Nephron (organoid): ENCODE results near the gene WASL.
A peak's percentile ranks its signal among the peaks of the same experiment; 100 is the strongest.
"Not testable (repeated sequence)": the region's sequence is repeated elsewhere in the genome, so short reads cannot be mapped to it uniquely, and the experiment has no call there.

ENCODE experiments used
- H3K27ac Mint-ChIP-seq, 3 experiments: 2 replicates each; pipeline ENCODE4 v1.8.0; 2020; ENCODE audit warnings: mixed read lengths in 3 of 3, mild to moderate bottlenecking in 2 of 3, moderate library complexity in 1 of 3
- H3K27me3 Mint-ChIP-seq: 2 replicates; pipeline ENCODE4 v1.8.0; 2021; ENCODE audit warnings: low read depth, mild to moderate bottlenecking, moderate library complexity, mixed read lengths
- H3K36me3 Mint-ChIP-seq: 2 replicates; pipeline ENCODE4 v1.8.0; 2020; ENCODE audit warnings: low read depth, mixed read lengths
- H3K4me1 Mint-ChIP-seq: 2 replicates; pipeline ENCODE4 v1.8.0; 2020; ENCODE audit warnings: mixed read lengths
- H3K4me3 Mint-ChIP-seq, 3 experiments: 2 replicates each; pipeline ENCODE4 v1.8.0; 2020; ENCODE audit warnings: mild to moderate bottlenecking in 3 of 3, mixed read lengths in 3 of 3, moderate library complexity in 2 of 3
- H3K9me3 Mint-ChIP-seq: 2 replicates; pipeline ENCODE4 v1.8.0; 2020; ENCODE audit warnings: mixed read lengths
- TF ChIP-seq, protein P1 (sequence below), 3 experiments: fragments of 200-600 bp; sonication (generic); IDR thresholded peaks; one replicate each; pipeline ENCODE4 v1.5.0; 2021; ENCODE audit warnings: antibody characterized with exemption in 3 of 3; ENCODE audit not compliant: unreplicated experiment in 3 of 3

WASL gene

DNA sequence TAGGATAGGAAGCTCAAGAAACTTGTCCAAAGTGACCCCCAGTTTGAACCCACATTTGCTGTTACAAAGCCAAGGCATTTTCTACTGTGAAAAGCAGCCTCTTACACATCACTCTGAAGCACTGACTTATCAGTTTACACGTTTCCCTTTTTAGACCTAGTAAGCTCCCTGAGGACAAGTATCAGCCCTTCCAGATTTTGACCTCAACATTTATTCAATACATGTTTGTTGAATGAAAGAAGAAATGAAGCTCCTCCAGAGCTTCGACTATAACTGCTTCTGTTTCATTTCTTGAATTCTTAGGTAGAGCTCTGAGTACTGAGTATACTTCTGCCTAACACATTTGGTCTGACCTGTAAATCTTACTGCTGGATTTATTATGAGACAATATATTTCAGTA lies 2.7 kb downstream of the WASL start:
- H3K9me3 Mint-ChIP-seq: no peaks in the 10 kb centered on the region
- H3K4me3 Mint-ChIP-seq: peak overlapping the region; percentile 97 to 99 (median 97)
- H3K4me1 Mint-ChIP-seq: peaks cover 45% of the 10 kb centered on the region
- no peaks in the 10 kb centered on the region for H3K27me3 Mint-ChIP-seq
- TF ChIP-seq, protein P1, sequence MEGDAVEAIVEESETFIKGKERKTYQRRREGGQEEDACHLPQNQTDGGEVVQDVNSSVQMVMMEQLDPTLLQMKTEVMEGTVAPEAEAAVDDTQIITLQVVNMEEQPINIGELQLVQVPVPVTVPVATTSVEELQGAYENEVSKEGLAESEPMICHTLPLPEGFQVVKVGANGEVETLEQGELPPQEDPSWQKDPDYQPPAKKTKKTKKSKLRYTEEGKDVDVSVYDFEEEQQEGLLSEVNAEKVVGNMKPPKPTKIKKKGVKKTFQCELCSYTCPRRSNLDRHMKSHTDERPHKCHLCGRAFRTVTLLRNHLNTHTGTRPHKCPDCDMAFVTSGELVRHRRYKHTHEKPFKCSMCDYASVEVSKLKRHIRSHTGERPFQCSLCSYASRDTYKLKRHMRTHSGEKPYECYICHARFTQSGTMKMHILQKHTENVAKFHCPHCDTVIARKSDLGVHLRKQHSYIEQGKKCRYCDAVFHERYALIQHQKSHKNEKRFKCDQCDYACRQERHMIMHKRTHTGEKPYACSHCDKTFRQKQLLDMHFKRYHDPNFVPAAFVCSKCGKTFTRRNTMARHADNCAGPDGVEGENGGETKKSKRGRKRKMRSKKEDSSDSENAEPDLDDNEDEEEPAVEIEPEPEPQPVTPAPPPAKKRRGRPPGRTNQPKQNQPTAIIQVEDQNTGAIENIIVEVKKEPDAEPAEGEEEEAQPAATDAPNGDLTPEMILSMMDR (IDR thresholded peaks at IDR 0.05; ENCODE audit: unreplicated experiment in 3 of 3): no peak
- no peaks in the 10 kb centered on the region for H3K36me3 Mint-ChIP-seq
- peak overlapping the region; percentile 99 to 100 (median 99) for H3K27ac Mint-ChIP-seq

DNA sequence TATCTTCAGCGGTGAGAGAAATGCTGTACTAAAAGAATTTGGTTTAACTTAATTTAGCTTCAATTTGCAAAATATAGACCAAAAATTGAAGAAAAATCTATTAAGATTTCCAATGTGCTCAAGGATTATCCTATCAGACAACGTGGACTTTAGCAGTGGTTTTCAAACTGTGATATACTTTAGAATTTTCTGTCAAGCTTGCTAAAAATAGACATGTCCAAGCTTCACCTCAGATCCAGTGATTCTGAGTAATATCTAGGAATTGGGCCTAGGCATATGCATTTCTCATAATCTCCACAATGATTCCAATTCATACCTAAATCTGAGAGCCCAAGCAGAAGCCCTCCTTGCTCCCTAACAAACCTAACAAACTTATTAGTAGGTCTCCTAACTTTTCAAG lies 3.4 kb downstream of the WASL start:
- Mint-ChIP-seq H3K27me3 (no peaks in the 10 kb centered on the region), H3K9me3 (no peaks in the 10 kb centered on the region), H3K4me1 (peaks cover 43% of the 10 kb centered on the region), H3K27ac (peak overlapping the region; percentile 99 to 100 (median 99)), H3K36me3 (no peaks in the 10 kb centered on the region), H3K4me3 (peak overlapping the region; percentile 97 to 99 (median 97))
- TF ChIP-seq, protein P1 (IDR thresholded peaks at IDR 0.05; ENCODE audit: unreplicated experiment in 3 of 3): no peak

DNA sequence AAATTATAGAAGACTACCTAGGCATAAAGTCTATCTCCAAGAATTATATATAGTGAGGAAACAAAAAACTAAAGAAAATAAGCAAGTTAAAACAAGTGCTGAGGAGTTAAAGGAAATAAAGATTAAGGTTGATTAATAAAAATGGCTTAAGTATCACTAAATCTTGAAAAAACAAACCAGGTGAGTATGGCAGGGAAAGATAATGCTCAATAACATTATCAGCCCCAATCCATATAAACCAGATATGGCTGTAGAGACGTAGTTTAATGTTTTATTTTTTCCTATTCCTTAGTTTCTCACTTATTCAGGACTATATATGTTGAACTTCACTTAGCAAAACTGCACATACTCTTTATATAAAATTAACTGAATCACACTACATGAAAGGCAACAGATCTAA lies 4.4 kb downstream of the WASL start:
- Mint-ChIP-seq H3K36me3 (peaks cover 1% of the 10 kb centered on the region), H3K4me1 (peaks cover 41% of the 10 kb centered on the region), H3K27me3 (no peaks in the 10 kb centered on the region), H3K4me3 (peak overlapping the region in 1 of 3 experiments; percentile 27), H3K27ac (peak overlapping the region in 2 of 3 experiments; percentile 5 to 26), H3K9me3 (no peaks in the 10 kb centered on the region)
- TF ChIP-seq, protein P1 (IDR thresholded peaks at IDR 0.05; ENCODE audit: unreplicated experiment in 3 of 3): no peak

DNA sequence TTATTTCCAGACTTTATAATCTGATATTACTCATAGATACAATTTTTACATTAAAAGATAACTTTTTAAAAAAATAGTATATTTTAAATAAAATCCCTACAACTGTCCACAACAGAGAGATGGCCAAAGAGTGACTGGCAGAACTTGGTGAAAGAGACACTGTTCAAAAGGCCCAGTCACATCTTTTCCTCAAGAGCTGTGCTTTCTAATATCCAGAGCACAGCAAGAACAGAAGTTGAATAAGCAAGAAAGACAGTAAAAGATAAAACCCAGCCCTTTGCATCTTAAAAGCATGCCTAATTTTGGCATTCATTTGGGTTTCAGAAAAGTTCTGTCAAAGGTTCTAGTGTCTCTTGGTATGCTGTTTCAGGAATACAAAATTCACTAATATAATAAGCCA lies 6.9 kb downstream of the WASL start:
- H3K36me3 Mint-ChIP-seq: peaks cover 13% of the 10 kb centered on the region
- no peak overlapping the region for H3K27ac Mint-ChIP-seq
- H3K4me3 Mint-ChIP-seq: no peak overlapping the region
- peaks cover 41% of the 10 kb centered on the region for H3K4me1 Mint-ChIP-seq
- peaks cover 3% of the 10 kb centered on the region for H3K9me3 Mint-ChIP-seq
- H3K27me3 Mint-ChIP-seq: no peaks in the 10 kb centered on the region
- TF ChIP-seq, protein P1 (IDR thresholded peaks at IDR 0.05; ENCODE audit: unreplicated experiment in 3 of 3): no peak

DNA sequence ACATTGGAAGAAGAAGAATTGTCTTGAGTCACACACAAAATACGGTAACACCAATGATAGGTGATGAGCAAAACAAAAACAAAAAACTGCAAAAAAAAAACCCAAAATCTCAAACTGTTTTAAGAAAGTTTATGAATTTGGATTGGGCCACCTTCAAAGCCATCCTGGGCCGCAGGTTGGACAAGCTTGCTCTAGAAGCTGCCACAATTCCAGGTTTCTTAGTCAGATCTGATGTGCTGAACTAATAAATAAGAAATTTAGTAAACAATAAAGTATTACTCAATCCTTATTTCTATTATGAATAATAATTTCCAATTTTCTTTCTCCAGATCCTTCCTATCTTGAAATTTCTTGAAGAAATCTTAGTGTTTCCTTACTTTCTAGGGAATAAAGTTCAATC lies 10.0 kb downstream of the WASL start:
- Mint-ChIP-seq H3K4me1 (peaks cover 11% of the 10 kb centered on the region), H3K9me3 (peaks cover 17% of the 10 kb centered on the region), H3K36me3 (peaks cover 40% of the 10 kb centered on the region), H3K27me3 (no peaks in the 10 kb centered on the region), H3K4me3 (no peak overlapping the region), H3K27ac (peak overlapping the region in 1 of 3 experiments; percentile 77)
- TF ChIP-seq, protein P1 (IDR thresholded peaks at IDR 0.05; ENCODE audit: unreplicated experiment in 3 of 3): no peak

DNA sequence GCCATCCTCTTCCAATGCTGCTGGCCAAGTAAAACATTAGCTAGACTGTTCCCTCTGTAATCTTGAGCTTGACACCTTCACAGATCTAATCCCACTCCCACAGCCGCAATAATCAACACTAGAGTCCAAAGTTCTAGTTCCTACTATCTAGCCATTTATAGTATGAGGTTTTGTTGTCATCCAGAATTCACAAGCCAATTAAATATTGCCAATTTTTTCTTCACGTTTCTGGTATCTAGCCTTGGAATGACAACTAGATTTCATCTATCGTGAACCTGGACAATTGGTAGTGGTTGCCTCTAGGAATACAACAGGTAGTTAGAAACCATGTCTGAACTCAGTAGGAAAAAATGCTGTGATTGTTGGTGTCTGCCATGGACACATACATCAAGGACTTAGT lies 10.4 kb downstream of the WASL start:
- H3K4me3 Mint-ChIP-seq: no peak overlapping the region
- TF ChIP-seq, protein P1 (IDR thresholded peaks at IDR 0.05; ENCODE audit: unreplicated experiment in 3 of 3): no peak
- H3K4me1 Mint-ChIP-seq: peaks cover 7% of the 10 kb centered on the region
- peaks cover 45% of the 10 kb centered on the region for H3K36me3 Mint-ChIP-seq
- H3K27me3 Mint-ChIP-seq: no peaks in the 10 kb centered on the region
- peak overlapping the region in 1 of 3 experiments; percentile 77 for H3K27ac Mint-ChIP-seq
- peaks cover 21% of the 10 kb centered on the region for H3K9me3 Mint-ChIP-seq

DNA sequence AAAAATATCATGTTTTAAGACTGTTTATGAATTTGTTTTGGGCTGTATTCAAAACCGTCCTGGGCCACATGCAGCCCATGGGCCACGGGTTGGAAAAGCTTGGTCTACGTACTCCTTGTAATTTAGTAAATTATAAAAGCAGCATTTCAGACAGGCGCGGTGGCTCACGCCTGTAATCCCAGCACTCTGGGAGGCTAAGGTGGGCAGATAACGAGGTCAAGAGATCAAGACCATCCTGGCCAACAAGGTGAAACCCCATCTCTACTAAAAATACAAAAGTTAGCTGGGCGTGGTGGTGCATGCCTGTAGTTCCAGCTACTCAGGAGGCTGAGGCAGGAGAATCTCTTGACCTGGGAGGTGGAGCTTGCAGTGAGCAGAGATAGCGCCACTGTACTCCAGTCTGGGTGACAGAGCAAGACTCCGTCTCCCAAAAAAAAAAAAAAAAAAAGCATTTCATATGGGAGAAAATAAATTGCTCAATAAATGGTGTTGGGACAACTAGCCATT lies 11.6 kb downstream of the WASL start:
- H3K4me3 Mint-ChIP-seq, H3K4me1 Mint-ChIP-seq, H3K27ac Mint-ChIP-seq, H3K27me3 Mint-ChIP-seq: not testable (repeated sequence)
- peaks cover 31% of the 10 kb centered on the region for H3K9me3 Mint-ChIP-seq
- peaks cover 56% of the 10 kb centered on the region for H3K36me3 Mint-ChIP-seq
